Panc1 (cell line): ENCODE data around the gene BAX. TPM values are rescaled to one million over a fixed set of nuclear protein-coding genes. Genes with fewer than 3 reads are reported as not detected.

Experiments
- ATAC-seq: fragments of 200-7000 bp; cut with Tn5 transposase; 2 replicates; pipeline ENCODE4 v1.9.1; 2020; ENCODE audit warnings: mild to moderate bottlenecking, moderate library complexity
- BruUV-seq: library from RNA; stranded (reverse); fragments of 400-500 nt; replicated peaks from 2 replicates; lab custom pipeline; 2021; lab: Mats Ljungman, UMichigan
- CTCF ChIA-PET: fragments of 300-600 bp; sonication (Branson Sonifier 250); formaldehyde crosslinking; loops from one replicate; lab custom pipeline; 2022; ENCODE audit warnings: antibody characterized with exemption; lab: Charles Lee
- POLR2A ChIA-PET: fragments of 300-600 bp; sonication (Branson Sonifier 250); formaldehyde crosslinking; loops from one replicate; lab custom pipeline; 2022; ENCODE audit warnings: antibody characterized with exemption; lab: Charles Lee
- DNase-seq: peaks from one replicate; pipeline ENCODE4 v3.0.0-alpha.2; 2010; ENCODE audit warnings: low read depth, low spot score
- H3K27ac ChIP-seq: 2 replicates; pipeline ENCODE4 v1.5.1; 2011; ENCODE audit warnings: mild to moderate bottlenecking, low read length, inconsistent platforms
- H3K27me3 ChIP-seq: fragments of 200-500 bp; sonication (Bioruptor generic); 2 replicates; pipeline ENCODE4 v1.6.0; 2014; ENCODE audit warnings: low read length, inconsistent platforms; ENCODE audit not compliant: control insufficient read depth, insufficient read depth
- H3K36me3 ChIP-seq: fragments of 200-500 bp; sonication (Bioruptor generic); 2 replicates; pipeline ENCODE4 v1.5.1; 2014; ENCODE audit warnings: inconsistent platforms, mild to moderate bottlenecking, low read length, moderate library complexity; ENCODE audit not compliant: control insufficient read depth, insufficient read depth
- H3K4me1 ChIP-seq: 2 replicates; pipeline ENCODE4 v1.5.1; 2011; ENCODE audit warnings: inconsistent platforms, mild to moderate bottlenecking, low read length, moderate library complexity; ENCODE audit not compliant: control insufficient read depth, insufficient read depth
- H3K4me3 ChIP-seq, 2 experiments: 2 replicates each; pipeline ENCODE4 v1.5.1; 2011 to 2012; ENCODE audit warnings: low read depth in 2 of 2, low read length in 2 of 2, mild to moderate bottlenecking in 2 of 2, inconsistent platforms in 1 of 2, moderate library complexity in 1 of 2
- H3K9me3 ChIP-seq: fragments of 200-500 bp; sonication (Bioruptor generic); 2 replicates; pipeline ENCODE4 v1.5.1; 2014; ENCODE audit warnings: low read depth, mild to moderate bottlenecking, inconsistent platforms, low read length, moderate library complexity; ENCODE audit not compliant: control insufficient read depth, insufficient read depth
- CTCF ChIP-seq: fragments of 450-650 bp; IDR thresholded peaks from 2 replicates; pipeline ENCODE4 v1.5.1; 2017; ENCODE audit warnings: mild to moderate bottlenecking
- POLR2AphosphoS5 ChIP-seq: IDR thresholded peaks from 2 replicates; pipeline ENCODE4 v1.6.1; 2012; ENCODE audit warnings: mild to moderate bottlenecking, low read depth, low read length, moderate library complexity
- REST ChIP-seq, 2 experiments: IDR thresholded peaks; 2 replicates each; pipeline ENCODE4 v1.6.1; 2011 to 2012; ENCODE audit warnings: low read depth in 2 of 2, control low read depth in 1 of 2, low read length in 1 of 2, mild to moderate bottlenecking in 1 of 2, moderate library complexity in 1 of 2; ENCODE audit not compliant: insufficient read depth in 1 of 2
- SIN3A ChIP-seq: IDR thresholded peaks from 2 replicates; pipeline ENCODE4 v1.6.1; 2012; ENCODE audit warnings: low read depth, mild to moderate bottlenecking, low read length, moderate library complexity, borderline replicate concordance; ENCODE audit not compliant: insufficient read depth
- TCF7L2 ChIP-seq: IDR thresholded peaks from 2 replicates; pipeline ENCODE4 v1.6.1; 2011; ENCODE audit warnings: mild to moderate bottlenecking, low read depth, low read length, inconsistent platforms
- in situ Hi-C: cut with HindIII; loops from 2 replicates; pipeline ENCODE4 v1.10.0; 2016; ENCODE audit warnings: low sequenced_read_pairs, low pct_unique_long_range_greater_than_20kb
- intact Hi-C: fragments of 100-400 bp; cut with micrococcal nuclease; formaldehyde crosslinking; loops from one replicate; pipeline ENCODE4 v1.10.0; 2022; ENCODE audit not compliant: unreplicated experiment
- total RNA-seq: library from RNA; stranded (reverse); gene quantifications from one replicate; pipeline ENCODE4 v1.2.1, GENCODE V29; 2021; ENCODE audit not compliant: unreplicated experiment

The BAX gene
- total RNA-seq, 1 experiment from 2014 or later: 100 TPM

GRCh38 chr19:48935864-48936263 lies 18.8 kb upstream of the BAX start:
- H3K36me3 ChIP-seq: no peaks in the 10 kb centered on the region
- H3K27me3 ChIP-seq: no peaks in the 10 kb centered on the region
- DNase-seq (no peak), ATAC-seq (no peak)
- H3K27ac ChIP-seq: no peak overlapping the region
- TF ChIP-seq POLR2AphosphoS5 (no peak), SIN3A (no peak), TCF7L2 (no peak), REST (IDR thresholded peaks at IDR 0.05; ENCODE audit: insufficient read depth in 1 of 2, low read depth in 2 of 2, low read length in 1 of 2) (no peak), CTCF (no peak)
- no TSS peak for BruUV-seq
- no peaks in the 10 kb centered on the region; the same call in 1 of the 2 replicates for H3K9me3 ChIP-seq
- in situ Hi-C loops: no loop called here
- intact Hi-C loops: no loop called here
- ChIA-PET CTCF (no interaction called here), POLR2A (no interaction called here)
- no peak overlapping the region for H3K4me3 ChIP-seq
- no peaks in the 10 kb centered on the region for H3K4me1 ChIP-seq

GRCh38 chr19:48938256-48938655 lies 16.4 kb upstream of the BAX start:
- in situ Hi-C loops: no loop called here
- no peaks in the 10 kb centered on the region for H3K27me3 ChIP-seq
- TF ChIP-seq TCF7L2 (no peak), POLR2AphosphoS5 (no peak), CTCF (no peak), SIN3A (no peak), REST (IDR thresholded peaks at IDR 0.05; ENCODE audit: insufficient read depth in 1 of 2, low read depth in 2 of 2, low read length in 1 of 2) (no peak)
- intact Hi-C loops: no loop called here
- no peak for ATAC-seq
- H3K4me3 ChIP-seq: no peak overlapping the region
- H3K9me3 ChIP-seq: no peaks in the 10 kb centered on the region; the same call in 1 of the 2 replicates
- BruUV-seq: no TSS peak
- no peaks in the 10 kb centered on the region for H3K4me1 ChIP-seq
- no peak overlapping the region for H3K27ac ChIP-seq
- no peak for DNase-seq
- ChIA-PET CTCF (no interaction called here), POLR2A (no interaction called here)
- no peaks in the 10 kb centered on the region for H3K36me3 ChIP-seq
